Tibial nerve (tissue), 4 donors: ENCODE data around the gene HMG20B.

Source experiments
- EP300 ChIP-seq, 2 donors: sonication (generic); formaldehyde crosslinking; IDR thresholded peaks; one replicate each; pipeline ENCODE4 v1.6.1; 2017; ENCODE audit warnings: antibody characterized with exemption in 2 of 2, mild to moderate bottlenecking in 1 of 2
- POLR2A ChIP-seq, 2 donors: fragments of 450-650 bp; IDR thresholded peaks; one replicate each; pipeline ENCODE4 v1.6.1; 2017; ENCODE audit warnings: antibody characterized with exemption in 2 of 2, mild to moderate bottlenecking in 2 of 2, moderate library complexity in 2 of 2
- TF ChIP-seq, protein P1 (sequence below), 5 experiments: fragments of 200-600 bp in 3 of 5; fragments of 450-650 bp in 2 of 5; sonication (generic) in 3 of 5; IDR thresholded peaks; one replicate each; pipeline ENCODE4 v1.5.1; 2016 to 2019; ENCODE audit warnings: antibody characterized with exemption in 5 of 5, mild to moderate bottlenecking in 3 of 5, moderate library complexity in 2 of 5

GRCh38 chr19:3604227-3604986 is 31.7 kb downstream of the HMG20B start:
- TF ChIP-seq, protein P1, sequence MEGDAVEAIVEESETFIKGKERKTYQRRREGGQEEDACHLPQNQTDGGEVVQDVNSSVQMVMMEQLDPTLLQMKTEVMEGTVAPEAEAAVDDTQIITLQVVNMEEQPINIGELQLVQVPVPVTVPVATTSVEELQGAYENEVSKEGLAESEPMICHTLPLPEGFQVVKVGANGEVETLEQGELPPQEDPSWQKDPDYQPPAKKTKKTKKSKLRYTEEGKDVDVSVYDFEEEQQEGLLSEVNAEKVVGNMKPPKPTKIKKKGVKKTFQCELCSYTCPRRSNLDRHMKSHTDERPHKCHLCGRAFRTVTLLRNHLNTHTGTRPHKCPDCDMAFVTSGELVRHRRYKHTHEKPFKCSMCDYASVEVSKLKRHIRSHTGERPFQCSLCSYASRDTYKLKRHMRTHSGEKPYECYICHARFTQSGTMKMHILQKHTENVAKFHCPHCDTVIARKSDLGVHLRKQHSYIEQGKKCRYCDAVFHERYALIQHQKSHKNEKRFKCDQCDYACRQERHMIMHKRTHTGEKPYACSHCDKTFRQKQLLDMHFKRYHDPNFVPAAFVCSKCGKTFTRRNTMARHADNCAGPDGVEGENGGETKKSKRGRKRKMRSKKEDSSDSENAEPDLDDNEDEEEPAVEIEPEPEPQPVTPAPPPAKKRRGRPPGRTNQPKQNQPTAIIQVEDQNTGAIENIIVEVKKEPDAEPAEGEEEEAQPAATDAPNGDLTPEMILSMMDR (IDR thresholded peaks at IDR 0.05), result no peak
- no peak for TF ChIP-seq POLR2A (IDR thresholded peaks at IDR 0.05)
- no peak for TF ChIP-seq EP300 (IDR thresholded peaks at IDR 0.05)
